Inferior parietal cortex (tissue), 1 donor: ENCODE results near the gene HECTD1.
"Not testable (repeated sequence)": the region's sequence is repeated elsewhere in the genome, so short reads cannot be mapped to it uniquely, and the experiment has no call there.

Experiments used
- DNase-seq: peaks from one replicate; pipeline ENCODE4 v3.0.0-alpha.2; 2016; ENCODE audit errors: extremely low spot score

The HECTD1 gene

GRCh38 chr14:31093884-31094839, 113.4 kb downstream of the HECTD1 start:
- DNase-seq: not testable (repeated sequence)

DNA sequence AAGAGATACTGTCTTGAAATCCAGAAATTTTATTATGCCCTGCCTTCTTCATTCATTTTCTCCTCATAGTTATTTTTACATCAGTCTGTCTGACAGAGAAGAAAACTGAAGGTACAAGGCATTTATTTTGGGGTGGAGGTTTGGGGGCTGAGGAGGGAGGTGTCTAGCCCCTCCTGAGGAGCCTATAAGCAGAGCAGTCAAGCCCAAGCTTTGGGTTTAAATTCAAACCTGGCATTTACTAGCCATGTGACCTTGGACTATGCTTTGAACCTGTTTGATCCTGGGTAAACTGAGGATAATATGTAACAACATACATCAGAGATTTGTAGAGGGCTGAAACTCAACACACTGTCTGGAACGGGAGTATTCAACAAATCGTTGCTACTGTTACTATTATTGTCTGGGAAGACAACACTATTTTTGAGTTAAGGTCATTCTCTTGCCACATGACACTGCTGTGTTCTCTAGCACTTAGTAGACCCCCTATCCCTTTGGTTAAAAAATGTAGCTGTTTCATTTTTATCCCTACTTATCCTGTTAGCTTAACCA, 115.4 kb downstream of the HECTD1 start:
- DNase-seq: no peak

- no peak for DNase-seq
These were observed 116.5 kb downstream of the HECTD1 start for GRCh38 chr14:31090883-31091764.

DNA sequence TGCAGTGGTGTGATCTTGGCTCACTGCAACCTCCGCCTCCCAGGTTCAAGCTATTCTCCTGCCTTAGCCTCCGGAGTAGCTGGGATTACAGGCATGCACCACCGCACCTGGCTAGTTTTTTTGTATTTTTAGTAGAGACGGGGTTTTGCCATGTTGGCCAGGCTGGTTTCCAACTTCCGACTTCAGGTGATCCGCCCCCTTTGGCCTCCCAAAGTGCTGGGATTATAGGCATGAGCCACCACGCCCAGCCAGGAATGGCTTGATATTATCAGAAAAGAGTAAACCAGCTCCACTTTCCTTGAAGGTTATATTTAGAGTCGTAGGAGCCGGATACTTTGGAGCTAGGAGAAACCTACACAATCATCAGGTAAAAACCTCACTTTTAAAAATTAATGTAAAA, 121.1 kb downstream of the HECTD1 start:
- DNase-seq: not testable (repeated sequence)

- no peak for DNase-seq
These were observed 122.6 kb downstream of the HECTD1 start for GRCh38 chr14:31085027-31085426.

- no peak for DNase-seq
These were observed 123.2 kb downstream of the HECTD1 start for GRCh38 chr14:31084385-31084784.

- DNase-seq: no peak
These were observed 123.8 kb downstream of the HECTD1 start for GRCh38 chr14:31083781-31084180.

DNA sequence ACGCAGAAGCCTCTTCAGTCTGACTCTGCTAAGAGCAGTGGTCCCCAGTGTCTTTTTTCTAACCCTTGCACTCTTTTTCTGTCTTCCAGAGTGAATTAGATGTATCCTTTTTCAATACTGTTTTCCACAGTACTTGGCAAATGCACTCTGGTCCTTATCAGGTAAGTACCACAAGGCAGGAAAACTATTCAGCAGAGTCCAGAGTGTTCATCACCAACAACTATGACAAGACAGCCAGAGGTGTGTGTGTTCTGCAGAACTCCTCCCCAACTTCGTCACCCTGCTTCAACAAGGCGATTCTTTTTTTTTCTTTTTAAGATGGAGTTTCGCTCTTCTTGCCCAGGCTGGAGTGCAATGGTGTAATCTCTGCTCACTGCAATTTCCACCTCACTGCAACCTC, 127.1 kb downstream of the HECTD1 start:
- no peak for DNase-seq

GRCh38 chr14:31080056-31080455, 127.5 kb downstream of the HECTD1 start:
- DNase-seq: no peak

GRCh38 chr14:31078766-31079165, 128.8 kb downstream of the HECTD1 start:
- DNase-seq: no peak

DNA sequence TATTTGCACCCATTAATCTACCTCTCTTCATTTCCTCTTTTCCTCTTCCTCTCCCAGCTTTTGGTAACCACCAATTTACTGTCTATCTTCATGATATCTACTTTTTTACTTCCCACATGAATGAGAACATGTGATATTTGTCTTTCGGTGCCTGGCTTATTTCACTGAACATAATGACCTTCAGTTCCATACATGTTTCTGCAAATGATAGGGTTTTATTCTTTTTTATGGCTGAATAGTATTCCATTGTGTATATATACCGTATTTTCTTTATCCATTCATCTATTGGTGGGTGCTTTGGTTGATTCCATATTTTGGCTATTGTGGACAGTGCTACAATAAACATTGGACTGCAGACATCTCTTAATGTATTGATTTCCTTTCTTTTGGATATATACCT, 132.4 kb downstream of the HECTD1 start:
- DNase-seq: no peak

GRCh38 chr14:31071151-31071550, 136.4 kb downstream of the HECTD1 start:
- DNase-seq: no peak

- DNase-seq: no peak
These were observed 137.2 kb downstream of the HECTD1 start for GRCh38 chr14:31070431-31070830.

DNA sequence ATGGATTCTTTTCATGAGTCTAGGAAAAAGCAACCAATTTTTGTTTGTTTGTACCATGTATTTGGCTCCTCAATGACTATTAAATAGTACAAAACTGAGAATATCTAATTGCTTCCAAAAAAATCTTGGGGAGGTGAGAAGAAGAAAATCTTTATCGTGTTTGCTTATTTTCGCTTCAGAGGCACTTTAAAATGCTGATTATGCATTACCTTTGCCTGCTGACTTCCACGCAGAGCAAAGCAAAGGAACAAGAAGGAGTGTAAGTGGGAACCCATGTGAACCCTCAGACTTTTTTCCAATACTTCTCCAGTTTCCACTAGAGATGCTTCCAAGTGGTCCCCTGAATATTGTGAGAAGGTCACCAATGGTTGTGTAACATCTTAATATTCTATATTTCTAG, 138.2 kb downstream of the HECTD1 start:
- no peak for DNase-seq

- no peak for DNase-seq
These were observed 139.4 kb downstream of the HECTD1 start for GRCh38 chr14:31068235-31068634.

GRCh38 chr14:31062908-31063307, 144.7 kb downstream of the HECTD1 start:
- DNase-seq: not testable (repeated sequence)

GRCh38 chr14:31060253-31060875, 147.2 kb downstream of the HECTD1 start:
- no peak for DNase-seq

GRCh38 chr14:31059152-31059924, 148.3 kb downstream of the HECTD1 start:
- peak; percentile 27 for DNase-seq

DNA sequence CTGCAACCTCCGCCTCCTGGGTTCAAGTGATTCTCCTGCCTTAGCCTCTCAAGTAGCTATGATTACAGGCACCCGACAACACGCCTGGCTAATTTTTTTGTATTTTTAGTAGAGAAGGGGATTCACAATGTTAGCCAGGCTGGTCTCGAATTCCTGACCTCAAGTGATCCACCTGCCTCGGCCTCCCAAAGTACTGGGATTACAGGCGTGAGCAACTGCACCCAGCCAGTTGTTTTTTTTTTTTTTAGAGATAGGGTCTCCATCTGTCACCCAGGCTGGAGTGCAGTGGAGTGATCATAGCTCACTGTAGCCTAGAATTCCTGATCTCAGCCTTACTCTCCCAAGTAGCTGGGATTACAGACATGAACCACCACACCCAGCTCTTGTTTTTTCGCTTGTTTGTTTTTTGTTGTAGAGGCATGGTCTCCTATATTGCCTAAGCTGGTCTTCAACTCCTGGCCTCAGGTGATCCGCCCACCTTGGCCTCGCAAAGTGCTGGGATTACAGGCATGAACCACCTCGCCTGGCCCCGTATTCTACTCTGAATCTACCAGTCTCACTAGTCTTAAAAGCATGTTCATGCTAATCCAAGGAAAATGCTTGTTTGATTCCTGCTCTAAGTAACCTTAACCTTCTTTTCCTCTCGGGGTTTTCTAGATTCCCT, 149.8 kb downstream of the HECTD1 start:
- DNase-seq: no peak

- no peak for DNase-seq
These were observed 150.6 kb downstream of the HECTD1 start for GRCh38 chr14:31057035-31057434.
